CD4-positive, alpha-beta T cell (primary cell): ENCODE results near the gene SLAMF6. TPM values are rescaled to one million over a fixed set of nuclear protein-coding genes. Genes with fewer than 3 reads are reported as not detected.

ENCODE experiments used
- ATAC-seq: fragments of 200-7000 bp; cut with Tn5 transposase; one replicate; pipeline ENCODE4 v1.10.0; 2022; ENCODE audit warnings: mild to moderate bottlenecking; ENCODE audit not compliant: poor library complexity
- CTCF ChIA-PET: fragments of 350-600 bp; sonication (Branson Sonifier 250); formaldehyde crosslinking; loops from one replicate; lab custom pipeline; 2021; ENCODE audit warnings: antibody characterized with exemption, inconsistent platforms; lab: Charles Lee
- POLR2A ChIA-PET: fragments of 350-600 bp; sonication (Branson Sonifier 250); formaldehyde crosslinking; loops from one replicate; lab custom pipeline; 2021; ENCODE audit warnings: antibody characterized with exemption, inconsistent platforms; lab: Charles Lee
- DNase-seq, 14 experiments: peaks; one replicate each; pipeline ENCODE4 v3.0.0-alpha.2; 2013 to 2020; ENCODE audit warnings: mixed read lengths in 2 of 14
- H3K27ac ChIP-seq, 2 donors: one replicate each; pipeline versions ENCODE4 v1.5.1 to v1.7.0; 2013; ENCODE audit warnings: low read length in 2 of 2, low read depth in 1 of 2, mild to moderate bottlenecking in 1 of 2
- H3K27me3 ChIP-seq, 2 experiments: 1 replicate in 1 of 2; 2 replicates in 1 of 2; pipeline versions ENCODE4 v1.6.1 to v1.7.0; 2013; ENCODE audit warnings: low read length in 2 of 2, control low read depth in 1 of 2, mild to moderate bottlenecking in 1 of 2, moderate library complexity in 1 of 2; ENCODE audit not compliant: insufficient read depth in 2 of 2, control insufficient read depth in 1 of 2
- H3K36me3 ChIP-seq: one replicate; pipeline ENCODE4 v1.6.1; 2013; ENCODE audit warnings: low read length, control low read depth; ENCODE audit not compliant: insufficient read depth
- H3K4me1 ChIP-seq: one replicate; pipeline ENCODE4 v1.6.1; 2013; ENCODE audit warnings: low read length, control low read depth; ENCODE audit not compliant: insufficient read depth
- H3K4me3 ChIP-seq: one replicate; pipeline ENCODE4 v1.5.1; 2013; ENCODE audit warnings: mild to moderate bottlenecking, low read length, moderate library complexity
- H3K9me3 ChIP-seq, 2 experiments: 1 replicate in 1 of 2; 2 replicates in 1 of 2; pipeline versions ENCODE4 v1.6.1 to v1.7.0; 2013; ENCODE audit warnings: low read length in 2 of 2, mild to moderate bottlenecking in 2 of 2, control low read depth in 1 of 2, moderate library complexity in 1 of 2; ENCODE audit not compliant: control insufficient read depth in 1 of 2, insufficient read depth in 1 of 2
- H3K27ac Mint-ChIP-seq: one replicate; pipeline ENCODE4 v1.8.0; 2020; ENCODE audit warnings: mixed read lengths
- H3K27me3 Mint-ChIP-seq: one replicate; pipeline ENCODE4 v1.8.0; 2021; ENCODE audit warnings: mixed read lengths
- H3K36me3 Mint-ChIP-seq: one replicate; pipeline ENCODE4 v1.8.0; 2021; ENCODE audit warnings: low read depth, mixed read lengths
- H3K4me1 Mint-ChIP-seq: one replicate; pipeline ENCODE4 v1.8.0; 2021; ENCODE audit warnings: low read depth, mixed read lengths
- H3K4me3 Mint-ChIP-seq: one replicate; pipeline ENCODE4 v1.8.0; 2020; ENCODE audit warnings: mild to moderate bottlenecking, mixed read lengths
- H3K9me3 Mint-ChIP-seq: one replicate; pipeline ENCODE4 v1.8.0; 2020; ENCODE audit warnings: mixed read lengths
- CTCF ChIP-seq: fragments of 200-600 bp; IDR thresholded peaks from one replicate; pipeline ENCODE4 v1.8.0; 2022; ENCODE audit warnings: antibody characterized with exemption, mild to moderate bottlenecking
- intact Hi-C, 2 experiments: fragments of 100-400 bp; cut with DNase I in 1 of 2; cut with micrococcal nuclease in 1 of 2; formaldehyde crosslinking; loops; one replicate each; pipeline versions ENCODE4 v1.15.1 to v1.9.0; 2023 to 2025; cut with DNase I, micrococcal nuclease
- polyA plus RNA-seq, 2 donors: library from polyadenylated mRNA; unstranded; fragments of 120-200 nt; gene quantifications; one replicate each; pipeline ENCODE4 v1.2.1, GENCODE V29; 2013
- total RNA-seq, 174 experiments: library from RNA in 2 of 174; stranded (reverse) in 2 of 174; gene quantifications; one replicate each; pipeline ENCODE4 v1.2.3 and lab custom pipeline; 2021 to 2026

Gene SLAMF6
- total RNA-seq, result 1 to 10 TPM; 6.3 to 7.3 TPM
- polyA plus RNA-seq (2013, experiment 1 of 2), result 85.3 TPM
- polyA plus RNA-seq (2013, experiment 2 of 2), result 89.6 TPM
- total RNA-seq (lab: John Stamatoyannopoulos, UW), result 27.3 to 164 (median 68.8) reads per million in 172 experiments

GRCh38 chr1:160522622-160523345 is at the start of gene SLAMF6:
Gene SLAMF6 (minus strand): TSS chr1:160523255. CDS start chr1:160523192, 63 bp downstream.
- intact Hi-C loops, result loop anchor here (5.0 kb wide), 2 partner anchors 55 to 85 kb away; partner anchors contain the start of gene CD84 (in 1 of the 2)
- POLR2A ChIA-PET, result interaction anchor here (0.7 to 2.2 kb wide), 21 partner anchors 13 to 185 kb away, joined by 3 to 20 read pairs (median 4); no protein-coding TSS in a partner anchor
- Mint-ChIP-seq H3K36me3 (peaks cover 40% of the 10 kb centered on the region), H3K4me1 (peaks cover 83% of the 10 kb centered on the region), H3K27ac (peak within 1 kb of the TSS; percentile 99), H3K27me3 (no peaks in the 10 kb centered on the region), H3K4me3 (peak within 1 kb of the TSS; percentile 96), H3K9me3 (peaks cover 13% of the 10 kb centered on the region)
- peaks cover 4% of the 10 kb centered on the region for H3K4me1 ChIP-seq
- TF ChIP-seq CTCF, result no peak
- H3K27ac ChIP-seq, result peak within 1 kb of the TSS; percentile 66 to 78
- H3K4me3 ChIP-seq, result peak within 1 kb of the TSS; percentile 70
- no peaks in the 10 kb centered on the region for H3K36me3 ChIP-seq
- peak; percentile 74 for ATAC-seq
- peak; percentile 7 to 75 (median 46) for DNase-seq
- CTCF ChIA-PET, result interaction anchor here (0.8 to 2.0 kb wide), 6 partner anchors 7 to 158 kb away, joined by 3 to 8 read pairs (median 3); no protein-coding TSS in a partner anchor
- no peaks in the 10 kb centered on the region for H3K27me3 ChIP-seq
- peaks cover 0 to 5% of the 10 kb centered on the region in 2 experiments for H3K9me3 ChIP-seq

GRCh38 chr1:160570840-160571239 is 47.8 kb upstream of the SLAMF6 start:
- Histone ChIP-seq H3K4me3 (no peak overlapping the region), H3K4me1 (peaks cover 88% of the 10 kb centered on the region), H3K27me3 (no peaks in the 10 kb centered on the region), H3K36me3 (peaks cover 7% of the 10 kb centered on the region), H3K9me3 (no peaks in the 10 kb centered on the region), H3K27ac (peak overlapping the region; percentile 33 to 76)
- Mint-ChIP-seq H3K27me3 (no peaks in the 10 kb centered on the region), H3K4me3 (peak overlapping the region; percentile 5), H3K4me1 (peaks cover 95% of the 10 kb centered on the region), H3K36me3 (peaks cover 45% of the 10 kb centered on the region), H3K9me3 (no peaks in the 10 kb centered on the region), H3K27ac (peak overlapping the region; percentile 87)
- intact Hi-C loops, result no loop called here
- ChIA-PET POLR2A (interaction anchor here (12.1 kb wide), 1 partner anchor 6 kb away, joined by 189 read pairs; the partner anchor contains the start of gene CD84), CTCF (interaction anchor here (1.3 kb wide), 1 partner anchor 36 kb away, joined by 4 read pairs; no protein-coding TSS in a partner anchor)
- no peak for DNase-seq
- ATAC-seq, result no peak
- no peak for TF ChIP-seq CTCF

- no peak for TF ChIP-seq CTCF
- Histone ChIP-seq H3K4me3 (no peak overlapping the region), H3K36me3 (peaks cover 11% of the 10 kb centered on the region), H3K27me3 (no peaks in the 10 kb centered on the region), H3K4me1 (peaks cover 85% of the 10 kb centered on the region), H3K27ac (peak overlapping the region; percentile 33 to 76), H3K9me3 (no peaks in the 10 kb centered on the region)
- DNase-seq, result no peak
- no peak for ATAC-seq
- intact Hi-C loops, result no loop called here
- no peaks in the 10 kb centered on the region for H3K9me3 Mint-ChIP-seq
- CTCF ChIA-PET, result no interaction called here
- peaks cover 95% of the 10 kb centered on the region for H3K4me1 Mint-ChIP-seq
- POLR2A ChIA-PET, result interaction anchor here (0.8 to 12.1 kb wide), 3 partner anchors 7 to 59 kb away, joined by 3 to 189 read pairs (median 4); partner anchors contain the start of gene CD84
- peak overlapping the region; percentile 36 for H3K4me3 Mint-ChIP-seq
- H3K36me3 Mint-ChIP-seq, result peaks cover 55% of the 10 kb centered on the region
- no peaks in the 10 kb centered on the region for H3K27me3 Mint-ChIP-seq
- H3K27ac Mint-ChIP-seq, result peak overlapping the region; percentile 87
Measured at GRCh38 chr1:160569806-160570205, 46.8 kb upstream of the SLAMF6 start.
